K562 (cell line): ENCODE measurements around the gene WNK2.

Source experiments
- BRF1 ChIP-seq: IDR thresholded peaks from 3 replicates; pipeline ENCODE4 v1.6.1; 2011; ENCODE audit warnings: borderline replicate concordance, mild to moderate bottlenecking; ENCODE audit not compliant: insufficient read length; ENCODE audit errors: extremely low read depth
- CHD4 ChIP-seq: fragments of 200-600 bp; sonication (generic); IDR thresholded peaks from 3 replicates; pipeline ENCODE4 v1.6.1; 2012; ENCODE audit warnings: low read depth, mild to moderate bottlenecking, mixed read lengths, low read length, inconsistent platforms; ENCODE audit not compliant: insufficient read depth, insufficient replicate concordance, poor library complexity, severe bottlenecking
- ELF1 ChIP-seq: fragments of 200-800 bp; sonication (Bioruptor generic); IDR thresholded peaks from 2 replicates; pipeline ENCODE4 v1.6.1; 2016; ENCODE audit warnings: missing genetic modification characterization, missing compliant biosample characterization
- ILF3 ChIP-seq: fragments of 450-650 bp; IDR thresholded peaks from 2 replicates; pipeline ENCODE4 v1.6.1; 2018; ENCODE audit warnings: antibody characterized with exemption, mild to moderate bottlenecking, moderate library complexity, borderline replicate concordance
- JUND ChIP-seq, 2 experiments: IDR thresholded peaks; 2 replicates in 1 of 2; 3 replicates in 1 of 2; pipeline ENCODE4 v1.6.1; 2011; ENCODE audit warnings: borderline replicate concordance in 2 of 2, low read depth in 2 of 2, low read length in 2 of 2, improper control_type of control experiment in 1 of 2, missing biosample characterization in 1 of 2, missing genetic modification characterization in 1 of 2, missing genetic modification reagents in 1 of 2
- NFXL1 ChIP-seq: fragments of 450-650 bp; formaldehyde crosslinking; IDR thresholded peaks from 2 replicates; pipeline ENCODE4 v1.4.0; 2021; ENCODE audit warnings: mild to moderate bottlenecking
- POLR2B ChIP-seq: fragments of 450-650 bp; IDR thresholded peaks from 2 replicates; pipeline ENCODE4 v1.6.1; 2018; ENCODE audit warnings: low read depth; ENCODE audit not compliant: partially characterized antibody
- SREBF1 ChIP-seq: fragments of 150-350 bp; IDR thresholded peaks from 2 replicates; pipeline ENCODE4 v1.6.1; 2014; ENCODE audit warnings: antibody characterized with exemption, low read depth, low read length, borderline replicate concordance
- YY1 ChIP-seq, 3 experiments: IDR thresholded peaks; 2 replicates each; pipeline ENCODE4 v1.6.1; 2011; ENCODE audit warnings: low read length in 2 of 3, mild to moderate bottlenecking in 2 of 3, moderate library complexity in 2 of 3, borderline replicate concordance in 1 of 3, control low read depth in 1 of 3, low read depth in 1 of 3; ENCODE audit not compliant: insufficient read depth in 3 of 3, insufficient replicate concordance in 2 of 3, control insufficient read depth in 1 of 3, insufficient read length in 1 of 3; ENCODE audit errors: extremely low read depth in 1 of 3
- ZNF174 ChIP-seq: fragments of 250-450 bp; sonication (Bioruptor Pico); IDR thresholded peaks from 2 replicates; pipeline ENCODE4 v1.4.0; 2020; ENCODE audit warnings: mild to moderate bottlenecking
- TF ChIP-seq, protein P1 (sequence below), 3 experiments: IDR thresholded peaks in 2 of 3; conservative IDR thresholded peaks in 1 of 3; 2 replicates each; pipeline ENCODE4 v1.5.1; 2011 to 2012; ENCODE audit warnings: low read length in 3 of 3, mild to moderate bottlenecking in 3 of 3, control low read depth in 2 of 3, improper control_type of control experiment in 1 of 3, inconsistent platforms in 1 of 3, low read depth in 1 of 3, mixed read lengths in 1 of 3, moderate library complexity in 1 of 3; ENCODE audit not compliant: insufficient read depth in 2 of 3
- TF ChIP-seq, protein P2 (sequence below): sonication (generic); formaldehyde crosslinking; IDR thresholded peaks from 2 replicates; pipeline ENCODE4 v1.8.0; 2023; ENCODE audit warnings: missing genetic modification reagents, mild to moderate bottlenecking, borderline replicate concordance
- TF ChIP-seq, protein P3 (sequence below), 2 experiments: fragments of 450-650 bp; IDR thresholded peaks; 2 replicates each; pipeline ENCODE4 v1.6.1; 2016
- TF ChIP-seq, protein P4 (sequence below): fragments of 250-450 bp; sonication (Bioruptor Pico); IDR thresholded peaks from 2 replicates; pipeline ENCODE4 v1.6.1; 2021; ENCODE audit warnings: mild to moderate bottlenecking

DNA sequence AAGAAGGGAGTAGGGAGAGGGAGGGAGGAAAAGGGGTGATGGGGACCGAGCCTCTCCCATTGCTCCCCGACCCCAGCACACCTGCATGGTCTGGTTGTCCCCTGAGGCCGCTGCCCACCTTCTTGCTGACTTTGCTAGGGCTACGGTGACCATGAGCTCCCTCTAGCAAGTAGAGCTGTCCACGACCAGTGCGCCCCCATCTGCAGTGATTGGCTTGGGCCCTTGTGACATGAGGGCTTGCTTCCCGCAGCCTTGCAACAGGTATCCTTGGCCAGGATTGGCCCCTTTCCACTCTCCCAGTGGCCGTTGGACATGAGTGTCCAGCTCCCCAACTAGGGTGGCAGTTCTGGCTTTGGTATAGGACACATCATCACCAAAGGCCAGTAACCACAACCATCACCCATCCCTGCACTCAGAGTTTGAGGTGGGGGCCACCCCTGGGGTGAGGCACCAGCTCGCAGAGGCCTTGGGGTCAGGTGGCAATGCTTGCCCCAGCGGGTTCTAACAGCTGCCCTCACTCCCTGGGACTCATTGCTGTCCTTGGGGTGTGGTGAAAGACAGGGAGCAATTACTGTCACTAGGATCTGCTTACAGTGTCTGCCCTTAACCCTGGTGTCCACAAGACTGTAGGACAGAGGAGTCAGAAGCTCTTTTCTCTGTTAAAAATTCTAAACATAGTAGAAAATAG is 32.7 kb upstream of the WNK2 start:
- TF ChIP-seq, protein P1, sequence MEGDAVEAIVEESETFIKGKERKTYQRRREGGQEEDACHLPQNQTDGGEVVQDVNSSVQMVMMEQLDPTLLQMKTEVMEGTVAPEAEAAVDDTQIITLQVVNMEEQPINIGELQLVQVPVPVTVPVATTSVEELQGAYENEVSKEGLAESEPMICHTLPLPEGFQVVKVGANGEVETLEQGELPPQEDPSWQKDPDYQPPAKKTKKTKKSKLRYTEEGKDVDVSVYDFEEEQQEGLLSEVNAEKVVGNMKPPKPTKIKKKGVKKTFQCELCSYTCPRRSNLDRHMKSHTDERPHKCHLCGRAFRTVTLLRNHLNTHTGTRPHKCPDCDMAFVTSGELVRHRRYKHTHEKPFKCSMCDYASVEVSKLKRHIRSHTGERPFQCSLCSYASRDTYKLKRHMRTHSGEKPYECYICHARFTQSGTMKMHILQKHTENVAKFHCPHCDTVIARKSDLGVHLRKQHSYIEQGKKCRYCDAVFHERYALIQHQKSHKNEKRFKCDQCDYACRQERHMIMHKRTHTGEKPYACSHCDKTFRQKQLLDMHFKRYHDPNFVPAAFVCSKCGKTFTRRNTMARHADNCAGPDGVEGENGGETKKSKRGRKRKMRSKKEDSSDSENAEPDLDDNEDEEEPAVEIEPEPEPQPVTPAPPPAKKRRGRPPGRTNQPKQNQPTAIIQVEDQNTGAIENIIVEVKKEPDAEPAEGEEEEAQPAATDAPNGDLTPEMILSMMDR (IDR thresholded peaks at IDR 0.05 in 2 of 3, conservative IDR thresholded peaks at IDR 0.05 in 1 of 3; ENCODE audit: insufficient read depth in 2 of 3, low read depth in 1 of 3, low read length in 3 of 3) = peak in 2 of 3 experiments; percentile 22 to 29; a peak in 2 of 6 replicates
- TF ChIP-seq, protein P2, sequence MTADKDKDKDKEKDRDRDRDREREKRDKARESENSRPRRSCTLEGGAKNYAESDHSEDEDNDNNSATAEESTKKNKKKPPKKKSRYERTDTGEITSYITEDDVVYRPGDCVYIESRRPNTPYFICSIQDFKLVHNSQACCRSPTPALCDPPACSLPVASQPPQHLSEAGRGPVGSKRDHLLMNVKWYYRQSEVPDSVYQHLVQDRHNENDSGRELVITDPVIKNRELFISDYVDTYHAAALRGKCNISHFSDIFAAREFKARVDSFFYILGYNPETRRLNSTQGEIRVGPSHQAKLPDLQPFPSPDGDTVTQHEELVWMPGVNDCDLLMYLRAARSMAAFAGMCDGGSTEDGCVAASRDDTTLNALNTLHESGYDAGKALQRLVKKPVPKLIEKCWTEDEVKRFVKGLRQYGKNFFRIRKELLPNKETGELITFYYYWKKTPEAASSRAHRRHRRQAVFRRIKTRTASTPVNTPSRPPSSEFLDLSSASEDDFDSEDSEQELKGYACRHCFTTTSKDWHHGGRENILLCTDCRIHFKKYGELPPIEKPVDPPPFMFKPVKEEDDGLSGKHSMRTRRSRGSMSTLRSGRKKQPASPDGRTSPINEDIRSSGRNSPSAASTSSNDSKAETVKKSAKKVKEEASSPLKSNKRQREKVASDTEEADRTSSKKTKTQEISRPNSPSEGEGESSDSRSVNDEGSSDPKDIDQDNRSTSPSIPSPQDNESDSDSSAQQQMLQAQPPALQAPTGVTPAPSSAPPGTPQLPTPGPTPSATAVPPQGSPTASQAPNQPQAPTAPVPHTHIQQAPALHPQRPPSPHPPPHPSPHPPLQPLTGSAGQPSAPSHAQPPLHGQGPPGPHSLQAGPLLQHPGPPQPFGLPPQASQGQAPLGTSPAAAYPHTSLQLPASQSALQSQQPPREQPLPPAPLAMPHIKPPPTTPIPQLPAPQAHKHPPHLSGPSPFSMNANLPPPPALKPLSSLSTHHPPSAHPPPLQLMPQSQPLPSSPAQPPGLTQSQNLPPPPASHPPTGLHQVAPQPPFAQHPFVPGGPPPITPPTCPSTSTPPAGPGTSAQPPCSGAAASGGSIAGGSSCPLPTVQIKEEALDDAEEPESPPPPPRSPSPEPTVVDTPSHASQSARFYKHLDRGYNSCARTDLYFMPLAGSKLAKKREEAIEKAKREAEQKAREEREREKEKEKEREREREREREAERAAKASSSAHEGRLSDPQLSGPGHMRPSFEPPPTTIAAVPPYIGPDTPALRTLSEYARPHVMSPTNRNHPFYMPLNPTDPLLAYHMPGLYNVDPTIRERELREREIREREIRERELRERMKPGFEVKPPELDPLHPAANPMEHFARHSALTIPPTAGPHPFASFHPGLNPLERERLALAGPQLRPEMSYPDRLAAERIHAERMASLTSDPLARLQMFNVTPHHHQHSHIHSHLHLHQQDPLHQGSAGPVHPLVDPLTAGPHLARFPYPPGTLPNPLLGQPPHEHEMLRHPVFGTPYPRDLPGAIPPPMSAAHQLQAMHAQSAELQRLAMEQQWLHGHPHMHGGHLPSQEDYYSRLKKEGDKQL (CRISPR knock-in tag) = no peak
- no peak for TF ChIP-seq ZNF174 (CRISPR knock-in tag)
- no peak for TF ChIP-seq ELF1 (tag)
- no peak for TF ChIP-seq YY1 (IDR thresholded peaks at IDR 0.05; ENCODE audit: borderline replicate concordance in 1 of 3, control insufficient read depth in 1 of 3, extremely low read depth in 1 of 3, insufficient read depth in 3 of 3, insufficient read length in 1 of 3, insufficient replicate concordance in 2 of 3, low read depth in 1 of 3, low read length in 2 of 3)
- no peak for TF ChIP-seq POLR2B
- no peak for TF ChIP-seq NFXL1 (CRISPR knock-in tag)
- TF ChIP-seq BRF1 = no peak
- no peak for TF ChIP-seq JUND (IDR thresholded peaks at IDR 0.05; ENCODE audit: borderline replicate concordance, low read depth, low read length)
- TF ChIP-seq JUND (tag; IDR thresholded peaks at IDR 0.05; ENCODE audit: borderline replicate concordance, low read depth, low read length) = no peak
- TF ChIP-seq, protein P3, sequence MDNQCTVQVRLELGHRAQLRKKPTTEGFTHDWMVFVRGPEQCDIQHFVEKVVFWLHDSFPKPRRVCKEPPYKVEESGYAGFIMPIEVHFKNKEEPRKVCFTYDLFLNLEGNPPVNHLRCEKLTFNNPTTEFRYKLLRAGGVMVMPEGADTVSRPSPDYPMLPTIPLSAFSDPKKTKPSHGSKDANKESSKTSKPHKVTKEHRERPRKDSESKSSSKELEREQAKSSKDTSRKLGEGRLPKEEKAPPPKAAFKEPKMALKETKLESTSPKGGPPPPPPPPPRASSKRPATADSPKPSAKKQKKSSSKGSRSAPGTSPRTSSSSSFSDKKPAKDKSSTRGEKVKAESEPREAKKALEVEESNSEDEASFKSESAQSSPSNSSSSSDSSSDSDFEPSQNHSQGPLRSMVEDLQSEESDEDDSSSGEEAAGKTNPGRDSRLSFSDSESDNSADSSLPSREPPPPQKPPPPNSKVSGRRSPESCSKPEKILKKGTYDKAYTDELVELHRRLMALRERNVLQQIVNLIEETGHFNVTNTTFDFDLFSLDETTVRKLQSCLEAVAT (IDR thresholded peaks at IDR 0.05) = no peak
- no peak for TF ChIP-seq SREBF1
- TF ChIP-seq, protein P4, sequence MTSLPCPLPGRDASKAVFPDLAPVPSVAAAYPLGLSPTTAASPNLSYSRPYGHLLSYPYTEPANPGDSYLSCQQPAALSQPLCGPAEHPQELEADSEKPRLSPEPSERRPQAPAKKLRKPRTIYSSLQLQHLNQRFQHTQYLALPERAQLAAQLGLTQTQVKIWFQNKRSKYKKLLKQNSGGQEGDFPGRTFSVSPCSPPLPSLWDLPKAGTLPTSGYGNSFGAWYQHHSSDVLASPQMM (CRISPR knock-in tag) = no peak
- no peak for TF ChIP-seq CHD4
- no peak for TF ChIP-seq ILF3
